HepG2 (cell line): Measurements from ENCODE around the gene ANO9. TPM values are rescaled to one million over a fixed set of nuclear protein-coding genes. Genes with fewer than 3 reads are reported as not detected.

Experiments used
- ATAC-seq: fragments of 200-7000 bp; cut with Tn5 transposase; 3 replicates; pipeline ENCODE4 v1.9.1; 2020; ENCODE audit warnings: mild to moderate bottlenecking, moderate library complexity
- BruUV-seq: library from RNA; stranded (reverse); fragments of 400-500 nt; replicated peaks from 2 replicates; lab custom pipeline; 2021; lab: Mats Ljungman, UMichigan
- CTCF ChIA-PET: fragments of 300-600 bp; formaldehyde crosslinking; extraction: SDS; loops from one replicate; lab custom pipeline; 2021; ENCODE audit warnings: low total read pairs, inconsistent platforms, low intra/inter-chr PET ratio; lab: Yijun Ruan, JAX
- POLR2A ChIA-PET: fragments of 350-600 bp; sonication (Branson Sonifier 250); formaldehyde crosslinking; loops from one replicate; lab custom pipeline; 2020; ENCODE audit warnings: antibody characterized with exemption, inconsistent platforms; lab: Yijun Ruan, JAX
- DNase-seq: peaks from one replicate; pipeline ENCODE4 v3.0.0-alpha.2; 2015; ENCODE audit warnings: low spot score
- FAIRE-seq: peaks from 3 replicates; lab custom pipeline; 2011; peaks lifted over from hg19 to GRCh38; lab: Jason Lieb, UNC
- H2AFZ ChIP-seq: one replicate; pipeline ENCODE4 v1.6.1; 2011; ENCODE audit warnings: low read length, inconsistent platforms
- H3K27ac ChIP-seq: fragments of 300-600 bp; 3 replicates; pipeline ENCODE4 v1.8.0; 2011; ENCODE audit warnings: mixed run types, mild to moderate bottlenecking, mixed read lengths, low read length, inconsistent platforms; ENCODE audit not compliant: insufficient read depth; ENCODE audit errors: extremely low read length
- H3K27me3 ChIP-seq, 2 experiments: fragments of 200-600 bp in 1 of 2; 2 replicates in 1 of 2; 3 replicates in 1 of 2; pipeline versions ENCODE4 v1.6.0 to v1.8.0; 2011; ENCODE audit warnings: low read length in 2 of 2, mild to moderate bottlenecking in 2 of 2, moderate library complexity in 2 of 2, inconsistent platforms in 1 of 2; ENCODE audit not compliant: insufficient read depth in 2 of 2, control insufficient read depth in 1 of 2
- H3K36me3 ChIP-seq, 2 experiments: fragments of 200-600 bp in 1 of 2; replicated peaks in 1 of 2; 2 replicates in 1 of 2; 3 replicates in 1 of 2; pipeline versions ENCODE4 v1.5.1 to v1.8.0; 2011; ENCODE audit warnings: low read length in 2 of 2, inconsistent platforms in 1 of 2; ENCODE audit not compliant: insufficient read depth in 2 of 2, control insufficient read depth in 1 of 2
- H3K4me1 ChIP-seq: 2 replicates; pipeline ENCODE4 v1.5.1; 2012; ENCODE audit warnings: low read length, inconsistent platforms; ENCODE audit not compliant: insufficient read depth
- H3K4me2 ChIP-seq: 2 replicates; pipeline ENCODE4 v1.6.0; 2011; ENCODE audit warnings: low read depth, low read length, inconsistent platforms
- H3K4me3 ChIP-seq, 3 experiments: fragments of 200-600 bp in 1 of 3; sonication (generic), shearing (Covaris generic) in 1 of 3; replicated peaks in 1 of 3; 2 replicates each; pipeline ENCODE4 v1.5.1; 2011 to 2016; ENCODE audit warnings: low read length in 3 of 3, inconsistent platforms in 2 of 3, low read depth in 2 of 3, mild to moderate bottlenecking in 2 of 3, control low read depth in 1 of 3, mixed read lengths in 1 of 3; ENCODE audit not compliant: insufficient read depth in 1 of 3
- H3K79me2 ChIP-seq: one replicate; pipeline ENCODE4 v1.6.1; 2011; ENCODE audit warnings: low read length, inconsistent platforms; ENCODE audit not compliant: insufficient read depth
- H3K9ac ChIP-seq: 2 replicates; pipeline ENCODE4 v1.6.0; 2011; ENCODE audit warnings: mild to moderate bottlenecking, low read depth, low read length, inconsistent platforms; ENCODE audit not compliant: insufficient read depth
- H3K9me3 ChIP-seq: 2 replicates; pipeline ENCODE4 v1.5.1; 2012; ENCODE audit warnings: mild to moderate bottlenecking, low read length
- H4K20me1 ChIP-seq: 2 replicates; pipeline ENCODE4 v1.6.0; 2011; ENCODE audit warnings: inconsistent platforms, mild to moderate bottlenecking, low read length, moderate library complexity; ENCODE audit not compliant: insufficient read depth
- ARNTL ChIP-seq: sonication (generic); formaldehyde crosslinking; IDR thresholded peaks from 2 replicates; pipeline ENCODE4 v1.4.0; 2020; ENCODE audit warnings: mild to moderate bottlenecking, missing genetic modification reagents
- GZF1 ChIP-seq: sonication (generic); formaldehyde crosslinking; IDR thresholded peaks from 2 replicates; pipeline ENCODE4 v1.5.1; 2020; ENCODE audit warnings: mild to moderate bottlenecking, missing genetic modification reagents
- IKZF1 ChIP-seq: fragments of 450-650 bp; IDR thresholded peaks from 2 replicates; pipeline ENCODE4 v1.7.1; 2016
- KAT8 ChIP-seq: IDR thresholded peaks from 2 replicates; pipeline ENCODE4 v1.6.1; 2016; ENCODE audit warnings: missing genetic modification reagents, missing compliant biosample characterization
- NCOA2 ChIP-seq: sonication (generic); formaldehyde crosslinking; IDR thresholded peaks from 2 replicates; pipeline ENCODE4 v1.8.0; 2022; ENCODE audit warnings: inconsistent platforms
- PAX8 ChIP-seq: sonication (generic); formaldehyde crosslinking; IDR thresholded peaks from 2 replicates; pipeline ENCODE4 v1.8.0; 2022; ENCODE audit warnings: mild to moderate bottlenecking, missing genetic modification reagents, borderline replicate concordance
- RXRA ChIP-seq: sonication (generic); formaldehyde crosslinking; IDR thresholded peaks from 2 replicates; pipeline ENCODE4 v1.5.1; 2020; ENCODE audit warnings: missing genetic modification reagents
- TFAP4 ChIP-seq: sonication (generic); IDR thresholded peaks from 2 replicates; pipeline ENCODE4 v1.6.1; 2016; ENCODE audit warnings: low read depth, borderline replicate concordance
- ZBTB1 ChIP-seq: sonication (generic); formaldehyde crosslinking; IDR thresholded peaks from 2 replicates; pipeline ENCODE4 v1.4.0; 2020; ENCODE audit warnings: missing genetic modification reagents, borderline replicate concordance
- ZC3H13 ChIP-seq: sonication (generic); formaldehyde crosslinking; IDR thresholded peaks from 2 replicates; pipeline ENCODE4 v1.8.1; 2023; ENCODE audit warnings: mild to moderate bottlenecking, missing genetic modification reagents, moderate library complexity
- ZFP82 ChIP-seq: sonication (generic); formaldehyde crosslinking; IDR thresholded peaks from 2 replicates; pipeline ENCODE4 v1.5.1; 2020; ENCODE audit warnings: mild to moderate bottlenecking, missing genetic modification reagents, borderline replicate concordance
- ZFY ChIP-seq: sonication (generic); formaldehyde crosslinking; IDR thresholded peaks from 2 replicates; pipeline ENCODE4 v1.4.0; 2020; ENCODE audit warnings: missing genetic modification reagents
- ZNF331 ChIP-seq: sonication (generic); formaldehyde crosslinking; IDR thresholded peaks from 2 replicates; pipeline ENCODE4 v1.4.0; 2020; ENCODE audit warnings: missing genetic modification reagents
- ZNF7 ChIP-seq: IDR thresholded peaks from 2 replicates; pipeline ENCODE4 v1.6.1; 2016; ENCODE audit warnings: missing biosample characterization, missing genetic modification reagents
- ZNF780A ChIP-seq: sonication (generic); formaldehyde crosslinking; IDR thresholded peaks from 2 replicates; pipeline ENCODE4 v1.8.0; 2022; ENCODE audit warnings: mild to moderate bottlenecking, missing genetic modification reagents, moderate library complexity
- WGBS: methylation state at CpG from one replicate; pipeline ENCODE4 v1.1.6; 2017; ENCODE audit warnings: low lambda C conversion rate; 5-methylcytosine and 5-hydroxymethylcytosine counted together
- in situ Hi-C: cut with HindIII; loops from 2 replicates; pipeline ENCODE4 v1.10.0; 2017; ENCODE audit warnings: low pct_unique_long_range_greater_than_20kb; ENCODE audit not compliant: extremely low pct_ligation_motif_present
- intact Hi-C: fragments of 100-400 bp; cut with micrococcal nuclease; formaldehyde crosslinking; loops from one replicate; pipeline ENCODE4 v1.10.0; 2022; ENCODE audit not compliant: unreplicated experiment
- polyA plus RNA-seq, 8 experiments: library from polyadenylated mRNA; depleted of rRNA in 3 of 8; stranded (reverse) in 7 of 8; unstranded in 1 of 8; fragments of >200 nt; fragmentation: Illumina TruSeq in 4 of 8; extraction: Trizol in 4 of 8; gene quantifications; 2 replicates each; pipeline versions ENCODE4 v1.2.1 to v1.2.3, GENCODE V29; 2011 to 2016; ENCODE audit warnings: low read depth in 4 of 8, missing spikeins in 1 of 8, mixed read lengths in 1 of 8; ENCODE audit not compliant: insufficient read depth in 1 of 8
- total RNA-seq, 5 experiments: library from RNA; depleted of rRNA; stranded (reverse); fragments of >200 nt; fragmentation: Illumina TruSeq; extraction: Trizol; gene quantifications; 2 replicates each; pipeline ENCODE4 v1.2.3, GENCODE V29; 2016; ENCODE audit warnings: low read depth in 1 of 5
- TF ChIP-seq, protein P1 (sequence below): sonication (generic); formaldehyde crosslinking; IDR thresholded peaks from 2 replicates; pipeline ENCODE4 v1.8.0; 2023; ENCODE audit warnings: mild to moderate bottlenecking, missing genetic modification reagents

The ANO9 gene
- total and polyA plus RNA-seq, 2 of the 13 experiments (the other 11 are each of a cell fraction or from before 2014, with no cell fraction given), result 8.9 to 14.3 TPM

GRCh38 chr11:452916-453527 is 11.2 kb upstream of the ANO9 start:
- intact Hi-C loops (no loop called here), in situ Hi-C loops (no loop called here)
- H3K9ac ChIP-seq, result no peak overlapping the region
- FAIRE-seq (no peak), ATAC-seq (no peak), DNase-seq (no peak)
- WGBS, result 97% methylated on average over 16 of the region's 19 CpGs
- no peak overlapping the region for H3K4me2 ChIP-seq
- H3K4me3 ChIP-seq, result no peak overlapping the region
- H3K9me3 ChIP-seq, result no peaks in the 10 kb centered on the region
- BruUV-seq, result no TSS peak
- H3K27me3 ChIP-seq, result no peaks in the 10 kb centered on the region; a peak in 1 of 5 replicates
- ChIA-PET POLR2A (no interaction called here), CTCF (no interaction called here)
- H3K4me1 ChIP-seq, result peaks cover 27% of the 10 kb centered on the region
- no peak for TF ChIP-seq KAT8 (CRISPR knock-in tag)
- no peak for TF ChIP-seq TFAP4
- no peak for TF ChIP-seq ZNF7 (CRISPR knock-in tag)
- no peak for TF ChIP-seq IKZF1
- TF ChIP-seq ZBTB1 (CRISPR knock-in tag), result no peak
- no peak for TF ChIP-seq ZFY (CRISPR knock-in tag)
- TF ChIP-seq NCOA2 (CRISPR knock-in tag), result no peak
- no peak for TF ChIP-seq PAX8 (CRISPR knock-in tag)
- no peak for TF ChIP-seq GZF1
- no peak for TF ChIP-seq ZNF780A
- TF ChIP-seq ZFP82 (CRISPR knock-in tag), result no peak
- TF ChIP-seq ZNF331 (CRISPR knock-in tag), result no peak
- TF ChIP-seq, protein P1, sequence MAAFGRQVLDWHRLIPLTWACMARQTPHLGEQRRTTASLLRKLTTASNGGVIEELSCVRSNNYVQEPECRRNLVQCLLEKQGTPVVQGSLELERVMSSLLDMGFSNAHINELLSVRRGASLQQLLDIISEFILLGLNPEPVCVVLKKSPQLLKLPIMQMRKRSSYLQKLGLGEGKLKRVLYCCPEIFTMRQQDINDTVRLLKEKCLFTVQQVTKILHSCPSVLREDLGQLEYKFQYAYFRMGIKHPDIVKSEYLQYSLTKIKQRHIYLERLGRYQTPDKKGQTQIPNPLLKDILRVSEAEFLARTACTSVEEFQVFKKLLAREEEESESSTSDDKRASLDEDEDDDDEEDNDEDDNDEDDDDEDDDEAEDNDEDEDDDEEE, result no peak
- no peak for TF ChIP-seq RXRA
- no peak for TF ChIP-seq ARNTL (CRISPR knock-in tag)
- no peak for TF ChIP-seq ZC3H13
- no peaks in the 10 kb centered on the region for H4K20me1 ChIP-seq
- H3K27ac ChIP-seq, result no peak overlapping the region
- peaks cover 53% of the 10 kb centered on the region for H3K79me2 ChIP-seq
- peaks cover 9 to 32% of the 10 kb centered on the region in 2 experiments for H3K36me3 ChIP-seq
- no peak overlapping the region for H2AFZ ChIP-seq
